HG02763 (cell line): ENCODE measurements around the gene DDOST.
"Not testable (repeated sequence)": the region's sequence is repeated elsewhere in the genome, so short reads cannot be mapped to it uniquely, and the experiment has no call there.

Source experiments
- ATAC-seq: cut with Tn5 transposase; IDR thresholded peaks from one replicate; pipeline ENCODE4 v1.9.1; 2021; ENCODE audit warnings: mild to moderate bottlenecking, moderate library complexity; ENCODE audit not compliant: unreplicated experiment

DDOST gene

DNA sequence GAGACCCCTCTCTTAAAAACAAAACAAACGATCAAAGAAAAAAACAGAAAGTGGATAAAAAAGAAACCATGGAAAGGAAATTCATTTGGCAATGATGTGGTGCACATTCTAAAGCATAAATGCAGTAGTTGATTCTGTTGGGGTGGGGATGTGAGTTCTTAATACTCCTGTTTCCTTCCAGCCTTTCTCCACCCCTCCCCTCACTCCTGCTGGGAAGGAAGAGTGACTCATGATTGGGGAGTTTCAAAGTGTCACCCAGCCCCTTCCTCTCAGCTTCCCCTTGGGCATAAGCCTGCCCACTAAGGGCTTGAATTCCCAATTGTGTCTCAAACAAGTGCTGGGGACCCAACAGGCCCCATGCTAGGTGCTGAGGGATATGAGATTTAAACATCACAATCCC, 34.6 kb downstream of the DDOST start:
- ATAC-seq = no peak

DNA sequence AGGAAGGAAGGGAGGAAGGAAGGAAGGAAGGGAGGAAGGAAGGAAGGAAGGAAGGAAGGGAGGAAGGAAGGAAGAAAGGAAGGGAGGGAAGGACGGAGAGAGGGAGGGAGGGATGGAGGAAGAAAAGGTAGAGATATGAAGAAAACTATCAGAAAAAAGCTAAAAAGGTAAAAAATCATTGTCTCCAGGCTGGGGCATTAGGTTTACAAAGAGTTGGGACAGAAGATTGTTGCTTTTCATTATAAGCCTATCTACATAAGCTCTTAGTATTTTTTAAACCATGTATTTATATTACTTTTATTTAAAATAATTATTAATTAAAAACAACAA, 35.1 kb downstream of the DDOST start:
- no peak for ATAC-seq

DNA sequence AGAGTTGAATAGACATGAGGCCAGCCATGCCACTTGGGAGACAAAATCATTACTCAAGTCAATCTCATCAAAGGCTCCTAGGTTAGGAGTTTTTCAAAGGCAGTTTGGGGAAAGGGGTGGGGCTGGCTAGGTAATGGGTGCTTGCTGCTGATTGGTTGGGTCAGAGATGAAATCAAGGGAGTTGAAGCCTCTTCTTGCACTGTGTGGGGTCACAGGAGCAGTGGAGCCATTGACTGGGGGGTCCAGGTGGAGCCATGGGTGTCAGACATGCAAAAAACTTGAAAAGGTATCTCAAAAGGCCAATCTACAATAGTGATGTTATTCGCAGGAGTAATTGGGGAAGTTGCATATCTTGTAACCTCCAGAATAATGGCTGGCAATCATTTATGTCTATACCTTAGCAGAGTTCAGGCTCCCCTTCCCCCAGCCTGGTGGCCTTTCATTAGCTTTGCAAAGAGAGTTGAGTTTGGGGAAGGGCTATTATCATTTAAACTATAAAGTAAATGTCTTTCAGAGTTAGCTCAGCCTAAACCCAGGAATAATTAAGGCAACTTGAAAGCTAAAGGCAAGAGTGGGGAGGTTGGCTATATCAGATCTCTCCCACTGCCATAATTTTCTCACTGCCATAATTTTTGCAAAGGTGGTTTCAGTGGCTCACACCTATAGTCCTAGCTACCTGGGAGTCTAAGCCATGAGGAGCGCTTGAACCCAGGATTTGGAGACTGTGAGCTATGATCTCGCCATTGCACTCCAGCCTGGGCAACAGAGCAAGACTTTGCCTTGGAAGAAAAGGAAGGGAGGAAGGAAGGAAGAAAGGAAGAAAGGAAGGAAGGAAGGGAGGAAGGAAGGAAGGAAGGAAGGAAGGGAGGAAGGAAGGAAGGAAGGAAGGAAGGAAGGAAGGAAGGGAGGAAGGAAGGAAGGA, 35.7 kb downstream of the DDOST start:
- no peak for ATAC-seq

DNA sequence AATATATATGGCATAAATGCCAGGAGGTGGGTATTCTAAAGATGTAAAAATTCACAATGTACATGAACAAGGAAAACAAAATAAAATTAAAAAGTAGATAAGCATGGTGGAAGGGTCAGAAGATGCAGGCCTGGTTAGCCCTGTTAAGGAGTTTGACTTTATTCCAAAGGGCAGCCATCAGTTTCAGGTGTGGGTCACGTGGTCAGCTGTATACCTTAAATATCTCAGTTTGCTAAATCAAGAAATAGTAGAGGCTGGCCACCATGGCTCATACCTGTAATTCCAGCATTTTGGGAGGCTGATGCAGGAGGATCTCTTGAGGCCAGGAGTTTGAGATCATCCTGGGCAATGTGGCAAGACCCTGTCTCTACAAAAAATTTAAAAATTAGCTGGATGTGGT, 36.5 kb downstream of the DDOST start:
- ATAC-seq = no peak

DNA sequence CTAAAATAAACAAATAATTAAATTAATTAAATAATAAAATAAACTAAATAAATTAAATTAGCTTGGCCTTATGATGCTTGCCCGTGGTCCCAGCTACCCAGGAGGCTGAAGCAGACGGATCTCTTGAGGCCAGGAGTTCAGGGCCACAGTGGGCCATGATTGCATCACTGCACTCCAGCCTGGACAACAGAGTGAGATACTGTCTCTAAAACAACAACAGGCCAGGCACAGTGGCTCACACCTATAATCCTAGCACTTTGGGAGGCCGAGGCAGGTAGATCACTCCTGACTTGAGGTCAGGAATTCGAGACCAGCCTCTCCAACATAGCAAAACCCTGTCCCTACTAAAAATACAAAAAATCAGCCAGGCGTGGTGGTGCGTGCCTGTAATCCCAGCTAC, 40.2 kb downstream of the DDOST start:
- no peak for ATAC-seq

DNA sequence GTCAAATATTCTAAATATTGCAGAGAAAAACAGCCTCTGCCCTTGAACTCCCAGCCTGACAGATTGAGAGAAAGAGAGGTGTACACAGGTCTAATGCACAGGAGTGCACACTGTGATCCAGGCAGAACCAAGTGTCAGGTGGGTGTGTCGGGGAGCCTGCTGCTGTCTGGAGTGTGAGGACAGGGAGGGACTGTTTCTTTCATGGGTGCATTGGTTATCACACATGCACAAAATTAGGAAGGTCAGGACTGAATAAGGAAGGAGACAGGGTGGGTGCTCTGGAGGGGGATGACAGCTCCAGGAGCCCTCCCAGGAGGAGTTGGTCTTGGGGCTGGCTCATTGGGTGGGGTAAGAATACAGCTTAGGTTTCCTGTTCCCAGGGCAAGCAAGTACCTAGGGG, 41.2 kb downstream of the DDOST start:
- no peak for ATAC-seq

DNA sequence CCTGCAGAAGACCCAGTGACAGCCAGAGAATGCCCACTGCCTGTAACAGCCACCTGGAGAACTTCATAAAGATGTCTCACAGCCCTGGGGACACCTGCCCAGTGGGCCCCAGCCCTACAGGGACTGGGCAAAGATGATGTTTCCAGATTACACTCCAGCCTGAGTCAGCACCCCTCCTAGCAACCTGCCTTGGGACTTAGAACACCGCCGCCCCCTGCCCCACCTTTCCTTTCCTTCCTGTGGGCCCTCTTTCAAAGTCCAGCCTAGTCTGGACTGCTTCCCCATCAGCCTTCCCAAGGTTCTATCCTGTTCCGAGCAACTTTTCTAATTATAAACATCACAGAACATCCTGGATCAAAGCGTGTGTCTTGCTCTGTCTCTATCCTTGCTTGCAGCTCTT, 42.6 kb downstream of the DDOST start:
- no peak for ATAC-seq

DNA sequence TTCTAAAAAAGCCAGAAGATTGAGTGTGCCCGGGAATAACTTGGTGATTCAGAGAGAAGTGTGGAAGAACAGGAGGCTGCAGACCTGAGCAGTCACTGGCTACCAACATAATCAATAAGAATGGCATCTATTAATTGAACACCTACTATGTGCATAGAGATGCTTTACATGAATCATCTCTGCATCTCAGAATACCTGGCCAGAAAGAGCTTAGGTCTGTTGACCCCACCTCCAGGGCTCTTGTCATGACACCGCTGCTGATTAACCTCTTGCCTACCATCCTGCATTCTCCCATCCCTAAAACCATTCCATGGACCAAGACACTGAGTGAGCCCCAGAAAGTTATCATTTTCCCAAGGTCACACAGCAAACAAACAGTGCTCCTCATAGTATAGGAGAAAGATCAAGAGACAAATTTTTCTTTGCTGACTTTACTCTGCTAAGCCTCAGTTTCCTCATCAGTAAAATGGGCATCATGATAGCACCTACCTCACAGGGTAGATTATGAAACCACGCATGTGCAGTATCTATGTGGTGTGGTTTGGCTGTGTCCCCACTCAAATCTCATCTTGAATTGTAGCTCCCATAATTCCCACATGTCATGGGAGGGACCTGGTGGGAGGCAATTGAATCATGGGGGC, 44.2 kb downstream of the DDOST start:
- ATAC-seq = no peak

DNA sequence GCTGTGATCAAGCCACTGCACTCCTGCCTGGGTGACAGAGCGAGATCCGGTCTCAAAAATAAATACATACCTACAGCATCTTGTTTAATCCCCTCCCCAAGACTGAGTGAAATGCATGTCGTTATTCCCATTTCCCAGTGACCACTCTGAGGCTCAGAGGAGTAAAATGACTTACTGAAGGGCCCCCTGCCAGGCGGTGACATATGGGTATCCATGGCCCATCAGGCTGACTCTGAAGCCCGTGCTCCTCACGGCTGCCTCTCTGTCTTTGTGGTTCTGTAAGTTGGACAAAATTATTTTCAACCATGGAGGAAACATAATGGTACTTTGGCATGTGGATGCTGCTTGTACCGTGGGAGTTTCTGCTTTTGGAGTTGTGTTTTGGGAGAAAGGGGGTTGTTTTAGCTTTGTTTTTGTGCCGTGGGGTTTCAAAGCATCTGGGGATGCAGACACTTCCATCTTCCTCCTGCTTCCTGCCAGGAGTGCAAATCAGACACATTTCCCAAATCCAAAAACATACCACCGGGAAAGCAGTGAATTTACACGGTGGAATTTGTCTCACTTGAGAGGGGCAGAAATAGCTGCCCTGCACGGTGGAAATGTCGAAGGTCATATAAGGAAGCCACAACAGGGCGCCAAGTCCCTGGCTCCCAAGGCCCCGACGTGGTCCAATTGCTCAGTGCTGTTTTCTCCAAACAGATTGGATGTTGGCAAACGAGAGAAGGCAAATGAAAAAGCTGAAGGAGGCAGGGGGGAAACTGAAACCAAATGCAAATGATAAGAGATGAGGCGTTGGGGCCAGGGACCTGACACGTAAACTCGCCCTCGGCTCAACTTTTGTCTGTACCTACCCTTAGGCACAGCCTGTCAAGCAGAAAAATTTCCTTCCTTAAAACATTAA, 45.0 kb downstream of the DDOST start:
- ATAC-seq = no peak

DNA sequence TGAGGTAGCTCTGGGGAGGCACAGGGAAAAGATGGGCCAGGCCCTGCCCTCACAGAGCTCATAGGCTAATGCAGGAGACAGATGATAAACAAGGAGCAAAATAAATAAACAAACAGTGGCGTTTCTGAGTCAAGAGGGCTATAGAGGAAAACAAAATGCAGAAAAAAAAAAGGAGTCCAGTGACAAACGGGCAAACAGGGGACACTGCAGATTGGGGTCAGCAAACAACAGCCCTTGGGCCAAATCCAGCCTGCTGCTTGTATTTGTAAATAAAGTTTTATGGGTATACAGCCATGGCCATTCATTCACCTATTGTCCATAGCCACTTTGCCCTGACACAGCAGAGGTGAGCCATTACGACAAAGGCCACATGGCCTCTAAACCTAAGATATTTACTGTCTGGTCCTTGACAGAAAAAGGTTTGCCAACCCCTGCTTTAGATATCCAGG, 47.0 kb downstream of the DDOST start:
- ATAC-seq = no peak

DNA sequence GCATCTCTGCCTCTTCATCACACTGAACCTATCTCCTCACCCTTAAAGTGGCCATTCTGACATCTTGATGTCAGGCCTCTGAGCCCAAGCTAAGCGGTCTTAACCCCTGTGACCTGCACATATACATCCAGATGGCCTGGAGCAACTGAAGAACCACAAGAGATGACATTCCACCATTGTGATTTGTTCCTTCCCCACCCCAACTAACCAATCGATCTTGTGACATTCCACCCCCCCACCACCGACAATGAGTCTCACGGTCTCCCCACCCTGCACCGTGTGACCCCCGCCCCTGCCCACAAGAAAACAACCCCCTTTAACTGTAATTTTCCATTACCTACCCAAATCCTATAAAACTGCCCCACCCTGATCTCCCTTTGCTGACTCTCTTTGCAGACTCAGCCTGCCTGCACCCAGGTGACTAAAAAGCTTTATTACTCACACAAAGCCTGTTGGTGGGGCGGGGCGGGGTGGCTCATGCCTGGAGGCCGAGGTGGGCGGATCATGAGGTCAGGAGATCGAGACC, 48.9 kb downstream of the DDOST start:
- ATAC-seq = no peak

DNA sequence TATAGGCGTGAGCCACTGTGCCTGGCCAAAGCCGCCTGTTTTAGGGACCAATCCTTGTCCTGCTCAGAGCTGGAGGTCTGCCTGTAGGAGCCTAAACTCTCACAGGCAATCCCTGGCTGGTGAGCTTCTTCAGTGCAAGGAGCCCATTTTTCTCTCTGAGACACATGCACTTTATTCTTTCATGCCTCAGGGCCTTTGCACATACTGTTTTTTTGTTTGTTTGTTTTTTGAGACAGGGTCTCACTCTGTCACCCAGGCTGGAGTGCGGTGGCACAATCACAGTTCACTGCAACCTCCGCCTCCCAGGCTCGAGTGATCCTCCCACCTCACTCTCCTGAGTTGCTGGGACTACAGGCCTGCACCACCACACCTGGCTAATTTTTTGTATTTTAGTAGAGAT, 49.5 kb downstream of the DDOST start:
- no peak for ATAC-seq

DNA sequence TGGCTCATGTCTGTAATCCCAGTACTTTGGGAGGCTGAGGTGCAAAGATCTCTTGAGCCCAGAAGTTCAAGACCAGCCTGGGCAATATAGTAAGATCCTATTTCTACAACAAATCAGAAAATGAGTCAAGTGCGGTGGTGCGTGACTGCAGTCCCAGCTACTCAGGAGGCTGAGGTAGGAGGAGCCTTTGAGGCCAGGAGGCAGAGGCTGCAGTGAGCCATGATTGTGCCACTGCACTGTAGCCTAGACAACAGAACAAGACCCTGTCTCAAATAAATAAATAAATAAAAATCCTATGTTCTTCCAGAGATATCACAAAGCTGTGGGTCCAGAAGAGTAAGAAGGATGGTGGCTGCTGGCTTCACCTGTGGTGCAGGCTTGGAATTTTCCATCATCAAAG, 50.2 kb downstream of the DDOST start:
- ATAC-seq = no peak

DNA sequence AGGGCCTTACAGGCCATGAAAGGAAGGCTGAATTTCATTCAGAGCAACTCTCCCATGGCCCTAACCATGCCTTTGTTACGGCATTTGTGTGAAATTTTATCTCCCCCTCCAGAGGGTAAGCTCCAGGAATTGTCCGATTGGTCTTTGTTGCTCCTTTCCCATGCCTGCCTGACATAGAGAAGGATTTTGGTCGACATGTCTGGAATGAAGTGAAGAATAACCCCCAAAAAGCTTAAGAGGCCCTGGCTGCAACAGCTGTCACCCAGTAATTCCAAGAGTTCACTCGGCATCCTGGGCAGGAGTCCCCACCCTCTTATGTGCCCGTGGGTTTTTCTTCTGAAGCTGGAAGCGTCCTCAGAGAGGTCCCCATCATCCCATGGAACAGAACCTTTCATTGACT, 51.6 kb downstream of the DDOST start:
- ATAC-seq = no peak

DNA sequence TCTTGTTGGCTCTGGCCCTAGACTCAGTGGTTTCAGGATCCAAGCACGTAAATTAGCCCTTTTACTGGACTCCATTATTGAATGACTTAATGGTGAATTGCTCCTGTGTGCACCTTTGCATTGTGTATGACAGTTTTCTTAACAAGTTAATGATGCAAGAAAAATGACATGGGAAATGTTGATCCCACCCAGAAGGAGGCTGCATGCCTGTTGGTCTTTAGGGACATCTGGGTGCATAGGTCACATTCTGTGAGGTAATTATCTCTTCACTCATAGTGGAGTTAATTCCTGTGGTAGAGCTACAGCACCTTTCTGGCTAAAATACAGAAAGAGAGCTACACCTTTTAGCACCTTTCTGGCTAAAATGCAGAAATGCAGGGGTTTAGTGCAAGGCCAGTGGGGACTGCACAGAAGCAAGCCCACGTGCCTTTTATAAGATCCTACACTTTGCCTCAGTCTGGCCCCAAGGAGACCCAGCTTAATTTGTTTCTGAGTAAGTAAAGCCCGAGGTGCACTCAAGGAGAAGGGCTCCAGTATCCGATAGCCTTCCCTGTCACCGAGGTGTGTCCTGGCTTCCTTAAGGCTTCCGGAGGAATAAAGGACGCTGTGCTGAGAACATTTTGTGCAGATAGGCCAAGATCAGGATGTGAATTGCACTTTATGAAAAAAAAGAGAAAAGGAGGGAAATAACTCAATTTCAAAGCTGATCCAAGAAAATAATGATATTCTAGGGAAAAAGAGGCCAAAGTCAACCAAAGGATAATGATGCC, 54.2 kb downstream of the DDOST start:
- not testable (repeated sequence) for ATAC-seq

DNA sequence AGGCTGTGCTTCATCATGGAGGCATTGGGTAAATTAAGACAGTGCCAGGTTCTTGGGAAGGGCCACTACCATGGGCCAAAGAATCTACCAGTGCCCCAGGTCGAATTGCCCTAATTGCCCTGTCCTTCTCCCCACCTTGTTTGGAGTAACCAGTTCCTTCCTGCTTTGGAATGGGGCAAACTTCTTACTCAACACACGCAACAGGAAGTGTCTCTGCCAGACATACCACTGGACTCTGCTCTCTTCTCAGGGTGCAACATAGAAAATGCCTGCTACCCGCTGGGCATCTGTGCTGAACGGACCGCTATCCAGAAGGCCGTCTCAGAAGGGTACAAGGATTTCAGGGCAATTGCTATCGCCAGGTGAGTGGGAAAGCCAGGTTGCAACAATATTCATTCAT, 56.5 kb downstream of the DDOST start:
- no peak for ATAC-seq

DNA sequence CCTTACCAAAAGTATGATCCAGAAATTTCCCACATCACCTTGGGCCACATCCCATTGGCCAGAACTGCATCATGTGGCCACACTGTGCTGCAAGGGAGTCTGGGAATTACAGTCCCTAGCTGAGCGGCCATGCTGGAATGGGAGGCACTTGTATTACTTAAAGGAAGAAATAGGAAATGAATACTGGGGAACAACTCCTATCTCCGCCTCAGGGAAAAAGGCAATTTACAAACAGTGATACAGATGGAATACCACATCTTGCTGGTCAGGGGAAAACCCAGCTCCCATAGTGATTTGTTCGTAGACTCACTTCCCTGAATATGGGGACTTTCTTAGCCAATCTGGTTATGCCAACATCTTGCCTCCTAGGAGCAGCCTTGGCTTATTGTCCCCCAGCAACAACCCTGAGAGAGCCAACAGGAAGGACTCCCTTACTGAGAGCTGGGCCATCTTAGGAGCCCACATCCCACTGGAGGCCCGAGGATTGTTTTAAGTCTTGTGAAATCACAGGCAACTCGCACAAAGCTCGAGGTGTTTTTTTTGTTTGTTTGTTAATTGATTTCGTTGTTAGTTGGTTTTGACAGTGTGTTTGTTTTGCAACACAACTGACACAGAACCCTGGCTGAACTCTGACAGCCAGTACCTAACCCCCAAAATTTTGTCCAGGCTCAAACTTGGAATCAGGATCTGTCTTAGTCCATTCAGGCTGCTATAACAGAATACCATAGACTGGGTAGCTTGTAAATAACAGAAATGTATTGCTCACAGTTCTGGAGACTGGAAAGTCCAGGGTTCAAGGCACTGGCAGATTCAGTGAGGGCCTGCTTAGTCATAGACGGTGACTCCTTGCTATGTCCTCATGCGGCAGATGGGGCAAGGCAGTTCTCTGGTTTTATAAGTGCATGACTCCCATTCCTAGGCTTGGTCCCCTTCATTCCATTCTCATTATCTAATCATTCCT, 57.4 kb downstream of the DDOST start:
- ATAC-seq = no peak

DNA sequence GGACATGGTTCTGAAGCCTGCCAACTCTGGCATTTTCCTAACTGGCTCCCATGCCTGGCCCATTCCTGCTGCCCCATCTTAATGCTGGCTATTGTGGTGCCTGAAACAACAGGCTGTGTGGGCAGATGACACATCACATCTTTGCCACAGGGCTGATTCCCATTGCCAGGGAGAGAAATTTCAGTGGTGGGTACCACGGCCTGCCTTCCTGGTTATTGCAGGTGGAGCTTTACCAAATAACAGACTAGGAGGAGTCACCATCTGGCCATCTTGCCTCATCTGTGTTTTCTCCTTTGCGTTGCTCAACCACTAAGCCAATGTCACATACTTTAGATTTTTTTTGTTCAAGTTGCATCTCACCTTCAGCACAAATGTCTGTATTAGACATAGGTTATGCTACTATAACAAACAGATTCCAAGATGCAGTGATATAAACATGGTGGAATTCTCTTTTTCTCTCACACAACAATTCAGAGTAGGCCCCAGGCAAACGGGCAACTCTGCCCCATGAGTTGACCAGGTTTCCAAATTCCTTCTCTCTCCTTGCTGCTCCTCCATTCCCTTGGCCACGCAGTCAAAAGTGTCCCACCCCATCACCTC, 58.2 kb downstream of the DDOST start:
- no peak for ATAC-seq
